Measurements from ENCODE around the gene CABP2.

GRCh38 chr11:67514116-67514515 lies 9.1 kb downstream of the CABP2 start:
- TF ChIP-seq CTCF (IDR thresholded peaks at IDR 0.05) (no peak), POLR2AphosphoS5 (IDR thresholded peaks at IDR 0.05) (no peak), POLR2A (IDR thresholded peaks at IDR 0.05; ENCODE audit: low read depth) (no peak)
